UCSD-AML1 (cell line): ENCODE measurements around the gene RXRB.
"Not testable (repeated sequence)": the region's sequence is repeated elsewhere in the genome, so short reads cannot be mapped to it uniquely, and the experiment has no call there.

Experiments
- DNase-seq: peaks from one replicate; lab custom pipeline; 2025; ENCODE audit not compliant: unreplicated experiment; lab: John Stamatoyannopoulos, UW

Gene RXRB

GRCh38 chr6:33200219-33201146 lies at the start of gene RXRB, which contains the start of gene SLC39A7:
RXRB (minus strand) TSS chr6:33200665; CDS start chr6:33200476, 189 bp downstream.
SLC39A7 (plus strand) TSS chr6:33200867; CDS start chr6:33201246, 379 bp downstream.
- peak; percentile 99 for DNase-seq

DNA sequence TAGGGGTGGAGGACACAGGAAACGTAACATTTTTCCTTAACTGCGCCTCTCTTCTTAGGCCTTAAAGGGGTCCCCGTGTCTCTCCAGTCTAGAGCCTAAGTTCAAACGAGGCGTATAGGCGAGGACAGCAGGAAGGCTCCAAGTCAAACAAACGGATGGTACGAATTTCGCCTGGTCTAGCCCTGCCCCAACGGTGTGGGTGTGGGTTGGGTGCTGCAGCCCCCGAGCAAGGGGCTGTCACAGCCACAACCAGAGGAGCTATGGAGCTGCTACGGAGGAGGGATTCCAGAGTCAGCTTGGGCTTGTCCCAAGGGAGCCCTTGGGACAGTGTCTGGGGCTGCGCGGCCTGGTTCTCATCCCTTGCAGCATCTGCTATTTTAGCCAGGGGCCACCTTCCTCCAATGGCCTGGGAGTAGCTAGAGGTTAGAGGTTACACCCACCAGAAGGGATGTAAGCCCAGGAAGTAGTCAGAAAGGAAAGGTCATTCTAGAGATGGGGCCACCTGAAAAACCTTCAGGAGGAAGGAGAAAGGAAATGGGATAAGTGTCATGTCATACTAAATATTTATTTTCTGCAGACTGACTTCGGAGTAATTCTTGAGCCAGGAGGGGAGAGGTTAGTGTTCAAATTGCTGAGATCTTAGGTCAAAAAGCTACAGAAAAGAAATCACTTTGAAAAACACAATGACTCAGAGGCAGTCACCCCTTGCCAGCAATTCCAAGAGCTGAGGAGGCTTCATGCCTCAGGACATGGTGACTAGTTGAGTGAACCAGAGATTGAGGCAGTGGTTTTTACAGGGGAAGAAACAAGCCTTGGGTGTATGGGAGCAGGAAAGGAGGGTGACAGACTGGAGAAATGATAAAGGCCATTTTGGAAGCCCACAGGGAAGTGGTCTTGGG lies 49.5 kb upstream of the RXRB start:
- DNase-seq, result no peak

DNA sequence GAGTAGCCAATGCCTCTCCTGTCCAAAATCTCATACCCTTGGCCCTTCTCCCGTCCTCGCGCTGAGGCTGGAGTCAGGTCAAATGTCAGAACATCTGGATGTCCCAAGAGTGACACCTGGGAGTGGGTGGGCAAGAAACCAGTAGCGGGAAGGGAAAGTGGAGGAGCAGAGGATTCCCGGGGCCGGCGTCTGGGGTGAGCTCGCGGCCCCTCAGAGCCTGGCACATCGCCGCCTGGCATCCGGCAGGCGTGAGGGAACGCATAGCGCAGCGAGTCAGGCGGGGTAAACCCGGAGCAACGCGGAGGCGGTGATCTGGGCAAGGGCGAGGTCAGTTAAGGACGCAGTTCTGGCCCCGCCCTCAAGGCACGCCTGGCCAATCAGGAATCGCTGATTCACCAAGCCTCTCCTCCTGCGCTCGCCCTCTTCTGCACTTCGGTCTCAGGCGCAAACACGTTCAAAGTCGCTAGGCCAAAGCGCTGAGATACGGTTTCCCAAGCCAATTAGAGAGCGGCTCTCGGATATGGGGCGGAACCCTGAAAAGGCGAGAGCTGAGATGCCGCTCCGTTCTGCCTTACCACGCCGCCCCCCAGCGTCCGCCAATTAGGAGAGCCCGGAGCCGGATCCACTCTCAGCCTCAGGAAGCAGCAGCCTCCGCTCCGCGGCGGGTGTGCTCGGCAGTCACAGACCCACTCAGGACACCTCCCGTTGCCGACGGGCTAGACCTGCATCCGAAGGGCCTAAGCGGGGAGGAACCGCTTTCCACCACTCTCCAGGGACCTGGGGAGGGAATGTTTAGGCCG lies 48.7 kb upstream of the RXRB start:
- peak; percentile 100 for DNase-seq

- DNase-seq, result no peak
These were observed 48.1 kb upstream of the RXRB start for GRCh38 chr6:33248643-33248931.

DNA sequence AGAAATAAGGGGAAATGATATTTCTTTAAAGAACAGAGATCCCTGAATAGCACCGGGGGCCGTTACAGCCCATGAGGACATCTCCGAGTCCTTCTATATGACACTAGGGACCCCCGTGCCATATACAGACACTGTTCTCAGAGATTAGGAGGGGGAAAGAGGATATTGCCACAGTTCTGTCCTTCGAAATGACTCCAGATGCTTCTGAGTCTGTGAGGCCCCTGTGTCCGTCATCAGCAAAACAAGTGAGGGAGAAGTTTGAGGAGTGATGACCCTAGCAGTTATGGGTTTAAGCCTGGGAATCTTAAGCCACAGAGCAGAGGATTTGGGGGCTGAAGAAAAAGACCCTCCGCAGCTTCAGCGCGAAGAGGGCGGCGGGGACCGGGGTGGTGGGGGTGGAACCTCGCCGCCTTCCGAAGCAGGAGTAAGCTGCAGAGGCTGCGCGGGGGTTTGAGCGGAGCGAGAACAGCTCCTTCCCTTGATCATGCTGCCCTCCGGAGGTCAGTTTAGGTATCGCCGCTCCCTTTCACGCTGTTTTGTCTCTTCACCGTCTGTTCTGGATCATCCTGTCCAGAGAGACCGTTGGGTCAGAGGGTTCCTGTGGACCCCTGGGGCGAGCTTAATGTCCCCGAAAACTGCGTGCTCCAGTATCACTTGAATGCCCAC lies 47.6 kb upstream of the RXRB start:
- DNase-seq, result peak; percentile 84

DNA sequence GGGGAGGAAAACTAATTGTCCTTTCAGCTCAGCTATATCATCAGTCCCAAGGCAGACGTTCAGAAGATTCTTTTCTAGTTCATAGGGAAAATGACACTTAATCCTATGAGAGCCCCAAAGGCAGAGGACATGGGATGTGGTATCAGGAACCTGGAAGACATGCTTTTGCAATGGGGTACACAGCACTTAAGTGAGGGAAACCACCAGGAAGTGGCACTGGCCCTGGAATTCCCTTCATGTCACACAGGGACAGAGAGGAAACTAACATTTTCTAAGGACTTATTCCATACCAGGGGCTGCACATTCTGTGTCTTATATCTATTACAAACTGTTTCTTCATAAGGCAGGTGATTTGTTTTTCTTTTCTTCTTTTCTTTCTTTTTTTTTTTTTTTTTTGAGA lies 43.0 kb upstream of the RXRB start:
- DNase-seq, result no peak

DNA sequence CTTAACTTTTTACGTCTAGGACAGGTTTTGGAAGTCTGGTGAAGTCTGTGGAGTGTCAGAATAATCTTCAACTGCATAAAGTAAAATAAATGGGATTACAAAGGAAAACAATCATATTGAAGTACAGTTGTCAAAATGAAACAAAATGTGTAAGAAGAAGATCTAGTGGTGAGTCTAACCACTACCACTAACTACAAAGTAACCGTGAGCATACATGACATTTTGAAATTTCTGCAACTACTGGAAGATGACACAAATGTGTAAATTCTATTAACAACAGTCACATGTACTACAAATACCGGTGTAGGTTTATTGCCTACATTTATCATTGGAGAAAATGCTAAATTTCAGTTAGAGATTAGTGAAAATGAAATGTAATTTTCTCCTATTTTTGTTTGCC lies 41.5 kb upstream of the RXRB start:
- no peak for DNase-seq

DNA sequence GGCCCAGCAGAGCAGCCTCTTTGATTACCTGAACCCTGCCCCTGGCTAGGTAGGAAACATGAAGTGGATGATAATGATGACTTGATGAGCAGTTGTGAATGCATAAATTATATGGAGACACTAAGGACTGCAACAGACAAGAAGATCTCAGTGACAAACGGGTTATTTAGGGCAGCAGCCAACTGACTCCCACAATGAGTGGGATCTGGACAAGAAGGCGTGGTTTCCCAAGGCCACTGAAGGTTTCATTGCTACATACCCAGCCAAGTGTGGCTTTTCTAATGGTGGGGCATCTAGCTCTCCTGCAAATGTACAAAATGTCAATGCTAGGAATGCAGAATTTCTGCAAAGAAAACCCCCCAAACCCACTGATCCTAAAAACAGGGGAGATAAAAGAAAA lies 37.3 kb upstream of the RXRB start:
- no peak for DNase-seq

- no peak for DNase-seq
These were observed 36.4 kb upstream of the RXRB start for GRCh38 chr6:33236852-33237251.

DNA sequence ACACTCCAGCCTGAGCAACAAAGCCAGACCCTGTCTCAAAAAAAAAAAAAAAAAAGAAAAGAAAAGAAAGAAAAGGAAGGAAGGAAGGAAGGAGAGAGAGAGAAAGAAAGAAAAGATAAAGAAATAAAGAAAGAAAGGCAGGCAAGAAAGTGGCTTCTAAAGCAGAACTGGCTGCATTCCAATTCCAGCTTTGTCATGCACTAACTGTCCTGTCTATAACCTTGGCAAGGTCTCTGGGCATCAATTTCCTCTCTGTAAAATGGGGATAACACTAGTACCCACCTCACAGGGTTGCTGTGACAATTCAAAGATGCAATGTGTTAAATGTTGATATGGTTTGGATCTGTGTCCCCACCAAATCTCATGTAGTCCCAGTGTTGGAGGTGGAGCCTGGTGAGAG lies 35.9 kb upstream of the RXRB start:
- DNase-seq, result no peak

DNA sequence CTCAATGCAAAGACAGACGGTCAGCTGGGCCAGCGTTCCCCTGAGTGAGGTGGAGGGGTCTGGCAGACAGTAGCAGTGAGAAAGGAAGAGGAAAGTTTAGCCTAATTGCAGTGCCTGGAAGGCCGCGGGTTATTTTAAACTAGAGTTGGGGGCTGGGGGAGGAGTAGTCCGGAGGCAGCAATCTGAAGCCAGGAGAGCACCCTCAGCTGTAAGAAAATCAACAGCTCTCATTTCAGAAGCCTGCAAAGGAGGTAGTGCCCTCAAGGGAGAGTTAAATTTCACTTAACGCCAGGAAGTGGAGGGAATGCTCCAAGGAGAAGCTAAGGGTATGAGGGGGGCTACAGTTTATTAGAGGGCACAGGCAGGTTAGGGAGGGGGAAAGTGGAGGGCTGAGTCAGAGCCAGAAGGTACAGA lies 34.8 kb upstream of the RXRB start:
- DNase-seq, result no peak

DNA sequence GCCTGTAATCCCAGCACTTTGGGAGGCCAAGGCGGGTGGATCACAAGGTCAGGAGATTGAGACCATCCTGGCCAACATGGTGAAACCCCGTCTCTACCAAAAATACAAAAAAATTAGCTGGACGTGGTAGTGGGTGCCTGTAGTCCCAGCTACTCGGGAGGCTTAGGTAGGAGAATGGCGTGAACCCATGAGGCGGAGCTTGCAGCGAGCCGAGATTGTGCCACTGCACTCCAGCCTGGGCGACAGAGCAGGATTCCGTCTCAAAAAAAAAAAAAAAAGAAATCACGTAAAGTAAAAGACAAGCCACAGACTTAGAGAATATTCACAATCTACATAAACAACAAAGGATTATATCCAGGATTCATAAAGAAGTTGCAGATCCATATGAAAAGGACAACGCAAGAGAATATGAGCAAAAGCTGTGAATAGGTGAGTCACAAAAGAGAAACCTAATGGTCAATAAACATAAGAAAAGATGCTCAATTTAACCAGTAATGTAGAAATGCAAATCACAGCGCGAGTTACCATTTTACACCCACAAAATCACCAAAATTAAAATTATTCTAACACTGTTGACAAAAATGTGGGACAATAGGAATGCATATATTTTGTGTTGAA lies 26.1 kb upstream of the RXRB start:
- DNase-seq, result not testable (repeated sequence)

DNA sequence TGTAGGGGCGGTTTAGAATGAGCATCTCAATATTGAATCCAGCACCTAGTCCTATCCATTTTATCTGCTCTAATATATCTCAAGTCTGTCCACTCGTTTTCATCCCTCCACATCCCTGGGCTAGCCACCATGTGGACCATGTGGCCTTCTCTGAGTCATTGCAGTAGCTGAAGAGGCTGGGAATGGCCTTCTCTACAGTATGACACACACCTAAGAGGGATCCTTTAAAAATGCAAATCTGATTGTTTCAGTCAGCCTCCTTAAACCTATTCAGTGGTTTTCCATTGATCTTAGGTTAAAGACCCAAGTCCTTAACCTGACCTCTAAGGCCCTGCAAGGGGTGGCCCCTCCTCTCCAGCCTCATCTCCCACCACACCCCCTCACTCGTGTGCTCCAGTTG lies 17.2 kb upstream of the RXRB start:
- DNase-seq, result no peak

DNA sequence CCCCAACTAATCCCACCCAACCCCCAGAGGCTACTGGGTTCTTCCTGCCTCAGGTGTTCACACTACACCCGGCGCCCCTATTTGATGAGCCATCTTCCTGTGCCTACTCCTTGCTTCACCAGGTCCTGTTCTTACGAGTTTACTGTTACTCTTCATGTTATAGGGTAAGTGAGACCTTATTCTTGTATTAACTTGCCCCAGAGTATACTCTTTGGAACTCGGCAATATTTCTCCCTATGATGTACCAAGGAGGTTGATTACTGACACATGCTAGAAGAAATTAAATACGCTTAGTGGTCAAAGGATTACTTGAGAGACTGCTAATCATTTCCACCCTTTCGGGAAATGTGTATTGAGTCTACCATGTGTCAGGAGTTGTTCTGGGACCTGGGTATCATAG lies 16.8 kb upstream of the RXRB start:
- DNase-seq, result no peak

GRCh38 chr6:33216117-33216649 lies 15.7 kb upstream of the RXRB start:
- DNase-seq, result no peak

GRCh38 chr6:33215271-33216116 lies 15.0 kb upstream of the RXRB start:
- DNase-seq, result no peak

- no peak for DNase-seq
These were observed 13.5 kb upstream of the RXRB start for GRCh38 chr6:33213989-33214335.

GRCh38 chr6:33213166-33213988 lies 12.9 kb upstream of the RXRB start:
- DNase-seq, result peak; percentile 56
